ENCODE measurements around the gene VAMP2. TPM values are rescaled to one million over a fixed set of nuclear protein-coding genes. Genes with fewer than 3 reads are reported as not detected.

VAMP2 gene
- total RNA-seq, 4 donors from 2014 or later = 14.6 to 39.8 (median 33.4) TPM

DNA sequence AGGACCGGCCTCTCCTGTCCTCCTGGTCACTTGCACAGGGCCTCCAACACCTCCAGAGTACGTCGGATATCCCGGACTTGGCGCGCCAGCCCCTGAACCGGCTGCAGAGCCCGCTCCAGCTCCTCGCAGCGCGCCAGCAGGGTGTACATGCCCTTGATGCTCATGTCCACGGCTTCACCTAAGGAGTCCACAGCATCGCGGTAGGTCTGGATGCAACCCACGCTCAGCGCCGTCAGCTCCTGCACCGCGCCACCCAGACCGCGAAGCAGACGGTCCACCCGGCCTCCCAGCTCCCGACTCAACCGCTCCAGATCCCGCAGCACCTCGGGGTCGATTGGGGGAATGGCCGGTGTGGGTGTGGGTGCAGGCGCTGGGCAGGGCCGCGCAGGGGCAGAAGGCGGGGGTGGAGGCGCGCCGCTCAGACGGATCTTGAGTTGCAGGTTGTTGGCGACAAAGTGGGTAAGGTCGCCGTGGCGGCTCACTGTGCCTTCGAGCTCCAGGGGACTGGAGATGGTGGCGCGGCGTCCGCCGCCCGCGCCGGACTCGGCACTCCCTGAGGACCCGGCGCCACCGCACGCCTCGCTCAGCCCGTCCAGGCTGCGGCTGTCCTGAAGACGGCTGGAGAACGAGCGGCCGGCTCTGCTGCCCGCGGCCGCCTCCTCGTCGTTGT, 26.4 kb upstream of the VAMP2 start:
- no peaks in the 10 kb centered on the region for H3K36me3 ChIP-seq
- peak overlapping the region; percentile 86 to 98 (median 96) for H3K27ac ChIP-seq
- no peak for ATAC-seq
- H3K4me3 ChIP-seq = peak overlapping the region; percentile 77 to 78
- no peaks in the 10 kb centered on the region for H3K27me3 ChIP-seq
- no CpG with 5 or more reads among the region's 67 CpGs for WGBS, 2 donors (ENCODE audit: low coverage in 1 of 2)
- H3K9me3 ChIP-seq = no peaks in the 10 kb centered on the region
- TF ChIP-seq EP300 (IDR thresholded peaks at IDR 0.05) (no peak), POLR2AphosphoS5 (IDR thresholded peaks at IDR 0.05) (no peak), POLR2A (IDR thresholded peaks at IDR 0.05) (no peak)
- TF ChIP-seq, protein P1, sequence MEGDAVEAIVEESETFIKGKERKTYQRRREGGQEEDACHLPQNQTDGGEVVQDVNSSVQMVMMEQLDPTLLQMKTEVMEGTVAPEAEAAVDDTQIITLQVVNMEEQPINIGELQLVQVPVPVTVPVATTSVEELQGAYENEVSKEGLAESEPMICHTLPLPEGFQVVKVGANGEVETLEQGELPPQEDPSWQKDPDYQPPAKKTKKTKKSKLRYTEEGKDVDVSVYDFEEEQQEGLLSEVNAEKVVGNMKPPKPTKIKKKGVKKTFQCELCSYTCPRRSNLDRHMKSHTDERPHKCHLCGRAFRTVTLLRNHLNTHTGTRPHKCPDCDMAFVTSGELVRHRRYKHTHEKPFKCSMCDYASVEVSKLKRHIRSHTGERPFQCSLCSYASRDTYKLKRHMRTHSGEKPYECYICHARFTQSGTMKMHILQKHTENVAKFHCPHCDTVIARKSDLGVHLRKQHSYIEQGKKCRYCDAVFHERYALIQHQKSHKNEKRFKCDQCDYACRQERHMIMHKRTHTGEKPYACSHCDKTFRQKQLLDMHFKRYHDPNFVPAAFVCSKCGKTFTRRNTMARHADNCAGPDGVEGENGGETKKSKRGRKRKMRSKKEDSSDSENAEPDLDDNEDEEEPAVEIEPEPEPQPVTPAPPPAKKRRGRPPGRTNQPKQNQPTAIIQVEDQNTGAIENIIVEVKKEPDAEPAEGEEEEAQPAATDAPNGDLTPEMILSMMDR (IDR thresholded peaks at IDR 0.05) = no peak
- peaks cover 6 to 65% (median 18%) of the 10 kb centered on the region in 3 donors for H3K4me1 ChIP-seq

DNA sequence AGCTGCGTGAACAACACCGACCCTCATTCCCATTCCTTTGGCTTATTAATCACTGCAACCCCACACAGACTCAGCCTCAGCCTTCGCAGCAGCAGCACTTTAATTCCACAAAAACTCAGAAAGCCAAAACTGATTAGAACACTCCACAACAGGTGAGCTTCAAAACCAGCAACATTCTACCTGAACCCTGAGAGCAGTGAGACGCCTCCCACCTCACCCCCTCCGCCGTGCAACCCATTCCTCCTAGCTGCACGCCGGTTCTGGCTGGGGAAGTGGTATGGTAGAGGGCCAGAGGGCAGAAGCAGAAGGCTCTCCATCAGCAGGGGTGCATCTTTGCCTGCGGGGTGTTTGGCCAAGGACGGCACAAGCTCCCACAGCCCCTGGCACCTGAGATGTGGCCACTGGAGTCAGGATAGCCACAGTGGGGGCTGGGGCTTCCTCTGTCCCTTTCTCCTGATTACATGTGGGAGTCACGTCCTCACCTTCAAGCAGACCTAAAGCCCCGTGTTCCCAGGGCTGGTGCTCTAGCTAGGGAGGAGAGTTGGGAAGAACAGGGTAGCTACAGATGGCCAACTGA, 25.6 kb upstream of the VAMP2 start:
- Histone ChIP-seq H3K36me3 (no peaks in the 10 kb centered on the region), H3K27me3 (no peaks in the 10 kb centered on the region), H3K4me1 (peaks cover 6 to 65% (median 18%) of the 10 kb centered on the region in 3 donors), H3K9me3 (no peaks in the 10 kb centered on the region), H3K4me3 (peak overlapping the region; percentile 77 to 78), H3K27ac (peak overlapping the region; percentile 86 to 98 (median 96))
- no peak for ATAC-seq
- 21 to 30% methylated on average over 2 of the region's 12 CpGs for WGBS, 2 donors (ENCODE audit: low coverage in 1 of 2)
- TF ChIP-seq POLR2AphosphoS5 (IDR thresholded peaks at IDR 0.05) (no peak), POLR2A (IDR thresholded peaks at IDR 0.05) (no peak), EP300 (IDR thresholded peaks at IDR 0.05) (no peak)
- TF ChIP-seq, protein P1 (IDR thresholded peaks at IDR 0.05) = no peak

DNA sequence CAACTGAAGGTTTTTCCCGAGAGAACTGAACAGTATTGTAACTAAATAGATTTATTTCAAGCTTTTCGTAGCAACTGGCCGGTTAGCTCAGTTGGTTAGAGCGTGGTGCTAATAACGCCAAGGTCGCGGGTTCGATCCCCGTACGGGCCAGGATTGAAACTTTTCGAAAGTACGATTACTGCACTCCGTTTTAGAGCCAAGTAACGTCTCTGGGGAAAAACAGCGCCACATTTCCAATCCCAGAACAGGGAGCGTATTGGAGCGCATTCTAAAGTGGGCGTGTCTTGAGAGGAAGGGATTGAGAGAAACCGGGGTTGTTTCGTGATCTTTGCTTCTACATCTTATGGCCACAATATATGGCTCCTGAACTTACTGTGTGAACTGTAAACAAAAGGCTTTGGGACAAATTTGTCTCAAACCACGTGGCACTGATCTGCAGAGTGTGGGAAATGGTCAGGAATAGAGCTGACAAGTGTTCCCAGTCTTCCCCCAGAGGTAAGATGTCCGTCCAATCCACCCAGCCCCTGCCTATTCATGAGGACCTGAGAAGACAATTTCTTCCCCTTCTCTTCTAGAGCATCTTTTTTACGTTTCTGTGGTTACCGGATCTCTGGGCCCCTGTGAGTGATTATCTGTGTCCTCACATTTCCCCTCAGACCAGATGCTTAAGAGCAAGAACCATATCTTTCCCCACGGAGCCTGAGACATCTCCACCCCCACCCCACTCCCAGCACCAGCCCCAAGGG, 24.9 kb upstream of the VAMP2 start:
- 0 to 3% methylated on average over 7 to 24 of the region's 25 CpGs for WGBS, 2 donors (ENCODE audit: low coverage in 1 of 2)
- Histone ChIP-seq H3K36me3 (no peaks in the 10 kb centered on the region), H3K4me1 (peaks cover 6 to 62% (median 17%) of the 10 kb centered on the region in 3 donors), H3K27ac (peak overlapping the region; percentile 86 to 98 (median 96)), H3K4me3 (peak overlapping the region; percentile 67 to 77), H3K27me3 (no peaks in the 10 kb centered on the region), H3K9me3 (no peaks in the 10 kb centered on the region)
- ATAC-seq = peak; percentile 50
- TF ChIP-seq, protein P1 (IDR thresholded peaks at IDR 0.05) = peak in 1 of 4 experiments; percentile 19
- TF ChIP-seq EP300 (IDR thresholded peaks at IDR 0.05) (no peak), POLR2A (IDR thresholded peaks at IDR 0.05) (peak; percentile 35 to 41), POLR2AphosphoS5 (IDR thresholded peaks at IDR 0.05) (peak; percentile 68)

DNA sequence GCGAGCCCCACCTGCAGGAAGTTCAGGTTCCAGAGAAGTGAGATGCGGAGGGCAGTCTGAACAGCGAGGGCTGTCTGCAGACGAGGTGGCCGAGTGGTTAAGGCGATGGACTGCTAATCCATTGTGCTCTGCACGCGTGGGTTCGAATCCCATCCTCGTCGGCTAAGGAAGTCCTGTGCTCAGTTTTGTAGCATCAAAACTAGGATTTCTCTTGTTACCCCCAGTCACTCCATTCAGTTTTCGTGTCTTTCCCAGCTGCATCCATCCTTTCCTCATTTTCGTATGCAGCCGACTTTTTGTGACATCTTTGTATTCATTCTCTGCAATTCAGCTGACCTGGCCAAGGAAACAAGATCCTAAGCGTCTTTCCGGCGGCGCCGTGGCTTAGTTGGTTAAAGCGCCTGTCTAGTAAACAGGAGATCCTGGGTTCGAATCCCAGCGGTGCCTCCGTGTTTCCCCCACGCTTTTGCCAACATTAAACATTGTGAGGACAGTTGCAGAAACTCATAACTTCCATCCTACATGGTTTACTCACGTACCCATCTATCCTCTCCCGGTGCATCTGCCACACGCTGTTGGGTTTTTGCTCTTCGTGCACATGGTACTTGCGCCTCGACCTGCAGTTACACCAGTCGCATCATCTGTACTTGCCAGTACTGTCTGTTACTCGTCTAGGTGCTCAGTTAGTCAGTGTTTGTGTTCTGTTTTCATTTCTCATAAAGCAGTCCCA, 24.2 kb upstream of the VAMP2 start:
- Histone ChIP-seq H3K27ac (peak overlapping the region; percentile 85 to 98 (median 96)), H3K4me3 (peak overlapping the region; percentile 67 to 77), H3K36me3 (no peaks in the 10 kb centered on the region), H3K27me3 (no peaks in the 10 kb centered on the region), H3K9me3 (no peaks in the 10 kb centered on the region), H3K4me1 (peaks cover 6 to 55% (median 14%) of the 10 kb centered on the region in 3 donors)
- ATAC-seq = peak; percentile 70
- peak; percentile 16 for TF ChIP-seq POLR2AphosphoS5 (IDR thresholded peaks at IDR 0.05)
- TF ChIP-seq, protein P1 (IDR thresholded peaks at IDR 0.05) = peak in 1 of 4 experiments; percentile 58
- no peak for TF ChIP-seq POLR2A (IDR thresholded peaks at IDR 0.05)
- WGBS, 2 donors (ENCODE audit: low coverage in 1 of 2) = 0 to 1% methylated on average over 20 to 26 of the region's 32 CpGs

Measured in gastroesophageal sphincter (tissue), 4 donors.